HCT116 (cell line): ENCODE measurements around the gene STK40. TPM values are rescaled to one million over a fixed set of nuclear protein-coding genes. Genes with fewer than 3 reads are reported as not detected.

Experiments
- ATAC-seq: fragments of 200-7000 bp; cut with Tn5 transposase; 2 replicates; pipeline ENCODE4 v1.9.1; 2020; ENCODE audit warnings: mild to moderate bottlenecking, moderate library complexity
- BruUV-seq: library from RNA; stranded (reverse); fragments of 400-500 nt; replicated peaks from 2 replicates; lab custom pipeline; 2021; lab: Mats Ljungman, UMichigan
- CTCF ChIA-PET: fragments of 300-600 bp; sonication (Branson Sonifier 250); formaldehyde crosslinking; loops from one replicate; lab custom pipeline; 2021; ENCODE audit warnings: antibody characterized with exemption; lab: Charles Lee
- POLR2A ChIA-PET: fragments of 300-600, 350-600 bp; sonication (Branson Sonifier 250); formaldehyde crosslinking; loops from one replicate; lab custom pipeline; 2021; ENCODE audit warnings: antibody characterized with exemption; lab: Charles Lee
- RAD21 ChIA-PET, 2 experiments: fragments of 300-600 bp; sonication (Branson Sonifier 250); formaldehyde crosslinking; loops; one replicate each; lab custom pipeline; 2023; ENCODE audit warnings: low total read pairs in 2 of 2; ENCODE audit not compliant: uncharacterized antibody in 2 of 2, unreplicated experiment in 2 of 2, low non-redundant PET in 1 of 2; lab: Charles Lee
- DNase-seq: peaks from one replicate; pipeline ENCODE4 v3.0.0-alpha.2; 2010; ENCODE audit warnings: low read depth, low spot score
- H2AFZ ChIP-seq: fragments of 200-600 bp; shearing (Covaris generic), sonication (generic); 2 replicates; pipeline ENCODE4 v1.6.1; 2017; ENCODE audit warnings: low read depth, mixed run types, mixed read lengths, antibody characterized with exemption, low read length; ENCODE audit not compliant: poor library complexity, severe bottlenecking
- H3K27ac ChIP-seq: 2 replicates; pipeline ENCODE4 v1.5.1; 2012; ENCODE audit warnings: low read depth, low read length
- H3K27me3 ChIP-seq: fragments of 200-600 bp; sonication (generic); 2 replicates; pipeline ENCODE4 v1.6.1; 2016; ENCODE audit warnings: mixed run types, low read length, mixed read lengths; ENCODE audit not compliant: insufficient read depth
- H3K36me3 ChIP-seq, 2 experiments: fragments of 200-500 bp in 1 of 2; fragments of 200-600 bp in 1 of 2; sonication (Bioruptor generic) in 1 of 2; sonication (generic) in 1 of 2; 2 replicates each; pipeline versions ENCODE4 v1.5.1 to v1.6.1; 2014 to 2016; ENCODE audit warnings: low read length in 2 of 2, inconsistent platforms in 1 of 2, mixed read lengths in 1 of 2, mixed run types in 1 of 2; ENCODE audit not compliant: insufficient read depth in 2 of 2, control insufficient read depth in 1 of 2
- H3K4me1 ChIP-seq, 2 experiments: fragments of 200-600 bp in 1 of 2; sonication (generic) in 1 of 2; 2 replicates each; pipeline versions ENCODE4 v1.5.1 to v1.6.1; 2012 to 2017; ENCODE audit warnings: low read length in 2 of 2, inconsistent platforms in 1 of 2, mild to moderate bottlenecking in 1 of 2, mixed read lengths in 1 of 2, mixed run types in 1 of 2, moderate library complexity in 1 of 2; ENCODE audit not compliant: insufficient read depth in 2 of 2, control insufficient read depth in 1 of 2
- H3K4me2 ChIP-seq: fragments of 200-600 bp; sonication (generic); 2 replicates; pipeline ENCODE4 v1.6.1; 2017; ENCODE audit warnings: mixed run types, low read length, mixed read lengths
- H3K4me3 ChIP-seq, 2 experiments: fragments of 200-600 bp in 1 of 2; sonication (generic) in 1 of 2; replicated peaks in 1 of 2; 2 replicates each; pipeline ENCODE4 v1.5.1; 2011 to 2016; ENCODE audit warnings: low read length in 2 of 2, control low read depth in 1 of 2, low read depth in 1 of 2, mild to moderate bottlenecking in 1 of 2, mixed read lengths in 1 of 2, mixed run types in 1 of 2
- H3K79me2 ChIP-seq: fragments of 200-600 bp; sonication (generic); 2 replicates; pipeline ENCODE4 v1.6.1; 2017; ENCODE audit warnings: mild to moderate bottlenecking, mixed run types, low read length, moderate library complexity, mixed read lengths; ENCODE audit not compliant: insufficient read depth
- H3K9ac ChIP-seq: fragments of 200-600 bp; sonication (generic); 2 replicates; pipeline ENCODE4 v1.6.1; 2016; ENCODE audit warnings: low read length, mixed read lengths
- H3K9me2 ChIP-seq: fragments of 200-600 bp; sonication (generic), shearing (Covaris generic); 2 replicates; pipeline ENCODE4 v1.6.1; 2017; ENCODE audit warnings: mixed run types, mild to moderate bottlenecking, moderate library complexity; ENCODE audit not compliant: insufficient read depth
- H3K9me3 ChIP-seq, 2 experiments: fragments of 200-500 bp in 1 of 2; fragments of 200-600 bp in 1 of 2; sonication (Bioruptor generic) in 1 of 2; sonication (generic) in 1 of 2; 2 replicates each; pipeline ENCODE4 v1.6.1; 2014 to 2017; ENCODE audit warnings: low read length in 2 of 2, mixed read lengths in 2 of 2, inconsistent platforms in 1 of 2, low read depth in 1 of 2, mild to moderate bottlenecking in 1 of 2, mixed run types in 1 of 2, moderate library complexity in 1 of 2; ENCODE audit not compliant: control insufficient read depth in 1 of 2, insufficient read depth in 1 of 2
- H4K20me1 ChIP-seq: fragments of 200-600 bp; sonication (generic), shearing (Covaris generic); 2 replicates; pipeline ENCODE4 v1.6.1; 2017; ENCODE audit warnings: mixed run types, mild to moderate bottlenecking, moderate library complexity; ENCODE audit not compliant: insufficient read depth
- ATF3 ChIP-seq: IDR thresholded peaks from 2 replicates; pipeline ENCODE4 v1.6.1; 2012
- CBX3 ChIP-seq: IDR thresholded peaks from 2 replicates; pipeline ENCODE4 v1.6.1; 2012; ENCODE audit warnings: low read depth
- CTCF ChIP-seq, 3 experiments: fragments of 200-600 bp in 1 of 3; sonication (generic) in 1 of 3; IDR thresholded peaks in 2 of 3; conservative IDR thresholded peaks in 1 of 3; 2 replicates each; pipeline ENCODE4 v1.5.1; 2012 to 2017; ENCODE audit warnings: low read depth in 2 of 3, low read length in 2 of 3, antibody characterized with exemption in 1 of 3, borderline replicate concordance in 1 of 3, control low read depth in 1 of 3, mild to moderate bottlenecking in 1 of 3, mixed read lengths in 1 of 3, mixed run types in 1 of 3, moderate library complexity in 1 of 3; ENCODE audit not compliant: insufficient read depth in 1 of 3
- EGR1 ChIP-seq: IDR thresholded peaks from 2 replicates; pipeline ENCODE4 v1.6.1; 2012; ENCODE audit warnings: low read depth
- ELF1 ChIP-seq: IDR thresholded peaks from 2 replicates; pipeline ENCODE4 v1.6.1; 2012; ENCODE audit warnings: low read depth, borderline replicate concordance
- EZH2 ChIP-seq: fragments of 200-600 bp; sonication (generic); IDR thresholded peaks from 2 replicates; pipeline ENCODE4 v1.6.1; 2017; ENCODE audit warnings: antibody characterized with exemption, mixed run types
- EZH2phosphoT487 ChIP-seq: fragments of 200-600 bp; IDR thresholded peaks from 2 replicates; pipeline ENCODE4 v1.6.1; 2018; ENCODE audit warnings: antibody characterized with exemption, borderline replicate concordance
- FOSL1 ChIP-seq: IDR thresholded peaks from 2 replicates; pipeline ENCODE4 v1.6.1; 2012; ENCODE audit warnings: low read depth
- MAX ChIP-seq: IDR thresholded peaks from 2 replicates; pipeline ENCODE4 v1.6.1; 2012
- POLR2AphosphoS5 ChIP-seq: IDR thresholded peaks from 2 replicates; pipeline ENCODE4 v1.6.1; 2011; ENCODE audit warnings: mild to moderate bottlenecking, low read depth, low read length, moderate library complexity
- RAD21 ChIP-seq: IDR thresholded peaks from 2 replicates; pipeline ENCODE4 v1.6.1; 2012; ENCODE audit warnings: low read depth, mild to moderate bottlenecking
- SIN3A ChIP-seq: IDR thresholded peaks from 2 replicates; pipeline ENCODE4 v1.6.1; 2012; ENCODE audit warnings: low read depth
- SP1 ChIP-seq: IDR thresholded peaks from 2 replicates; pipeline ENCODE4 v1.6.1; 2012; ENCODE audit warnings: low read depth
- SRF ChIP-seq: IDR thresholded peaks from 2 replicates; pipeline ENCODE4 v1.6.1; 2012; ENCODE audit warnings: low read depth
- TCF7L2 ChIP-seq: IDR thresholded peaks from 2 replicates; pipeline ENCODE4 v1.7.0; 2011; ENCODE audit warnings: borderline replicate concordance, inconsistent platforms; ENCODE audit not compliant: insufficient read depth, insufficient read length; ENCODE audit errors: extremely low read depth
- ZNF274 ChIP-seq: fragments of 200-500 bp; sonication (Bioruptor generic); IDR thresholded peaks from 2 replicates; pipeline ENCODE4 v1.6.1; 2014; ENCODE audit warnings: mild to moderate bottlenecking, low read depth, low read length, inconsistent platforms
- intact Hi-C: fragments of 100-400 bp; cut with micrococcal nuclease; formaldehyde crosslinking; loops from 2 replicates; pipeline ENCODE4 v1.10.0; 2022
- total RNA-seq: library from RNA; stranded (reverse); gene quantifications from one replicate; pipeline ENCODE4 v1.2.1, GENCODE V29; 2021; ENCODE audit not compliant: unreplicated experiment

The STK40 gene
- total RNA-seq, 1 experiment from 2014 or later, result 33.9 TPM

DNA sequence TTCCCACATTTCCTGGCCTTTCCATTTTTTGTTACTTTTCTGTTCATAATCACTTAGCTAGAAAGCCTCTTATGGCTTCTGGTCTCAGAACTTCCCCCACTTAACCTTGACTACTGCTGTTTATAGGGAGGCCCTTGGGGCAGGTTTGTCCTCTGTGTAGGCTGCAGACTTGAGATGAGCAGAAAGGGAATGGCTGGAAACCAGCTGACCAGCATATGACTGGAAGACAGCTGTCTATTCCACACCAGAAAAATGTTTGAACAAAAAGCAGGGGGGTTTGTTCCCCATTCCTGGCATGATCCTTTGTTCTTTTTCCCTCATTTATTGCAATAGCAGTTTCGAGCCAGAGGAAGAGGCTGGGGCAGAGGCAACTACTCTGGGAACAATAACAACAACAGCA lies 84.5 kb downstream of the STK40 start:
- Histone ChIP-seq H3K79me2 (peaks cover 34% of the 10 kb centered on the region; the same call in 1 of the 2 replicates), H3K4me1 (peaks cover 12 to 40% of the 10 kb centered on the region in 2 experiments), H2AFZ (no peak overlapping the region), H3K9ac (no peak overlapping the region), H3K27ac (no peak overlapping the region), H3K27me3 (no peaks in the 10 kb centered on the region), H3K4me2 (no peak overlapping the region), H3K9me2 (no peaks in the 10 kb centered on the region), H3K9me3 (no peaks in the 10 kb centered on the region), H3K36me3 (peaks cover 50 to 64% of the 10 kb centered on the region in 2 experiments), H4K20me1 (no peaks in the 10 kb centered on the region), H3K4me3 (no peak overlapping the region)
- DNase-seq (no peak), ATAC-seq (no peak)
- no TSS peak for BruUV-seq
- TF ChIP-seq ELF1, result no peak
- TF ChIP-seq EGR1, result no peak
- TF ChIP-seq SRF, result no peak
- no peak for TF ChIP-seq ZNF274
- no peak for TF ChIP-seq CTCF (IDR thresholded peaks at IDR 0.05 in 2 of 3, conservative IDR thresholded peaks at IDR 0.05 in 1 of 3; ENCODE audit: borderline replicate concordance in 1 of 3, insufficient read depth in 1 of 3, low read depth in 2 of 3, low read length in 2 of 3)
- no peak for TF ChIP-seq ATF3
- no peak for TF ChIP-seq EZH2phosphoT487
- TF ChIP-seq FOSL1, result no peak
- TF ChIP-seq MAX, result no peak
- TF ChIP-seq SP1, result no peak
- no peak for TF ChIP-seq SIN3A
- TF ChIP-seq CBX3, result no peak
- no peak for TF ChIP-seq POLR2AphosphoS5
- TF ChIP-seq EZH2, result no peak
- TF ChIP-seq RAD21, result no peak
- no peak for TF ChIP-seq TCF7L2
- POLR2A ChIA-PET, result no interaction called here
- RAD21 ChIA-PET, result no interaction called here
- CTCF ChIA-PET, result interaction anchor here (1.2 kb wide), 1 partner anchor 23 kb away, joined by 5 read pairs; no protein-coding TSS in a partner anchor
- intact Hi-C loops, result no loop called here
